Activated T-cell treated with anti-CD3 and anti-CD28 coated beads, Interleukin-2, amount 50 U/mL, for 72 hours (primary cell): Measurements from ENCODE around the gene DNAJC1. TPM values are rescaled to one million over a fixed set of nuclear protein-coding genes. Genes with fewer than 3 reads are reported as not detected.

Experiments
- ATAC-seq, 2 donors: fragments of 150-1000 bp; cut with Tn5 transposase; replicated peaks in 1 of 2; 2 replicates each; pipeline ENCODE4 v1.10.0; 2021; ENCODE audit warnings: moderate library complexity in 2 of 2, mild to moderate bottlenecking in 1 of 2
- DNase-seq, 2 donors: peaks; one replicate each; pipeline ENCODE4 v3.0.0; 2021 to 2022; ENCODE audit warnings: mixed read lengths in 1 of 2
- H3K27ac Mint-ChIP-seq: one replicate; pipeline ENCODE4 v1.8.0; 2022; ENCODE audit warnings: mild to moderate bottlenecking, moderate library complexity, mixed read lengths
- H3K27me3 Mint-ChIP-seq: one replicate; pipeline ENCODE4 v1.8.0; 2022; ENCODE audit warnings: low read depth, mixed read lengths
- H3K36me3 Mint-ChIP-seq, 2 donors: one replicate each; pipeline ENCODE4 v1.8.0; 2022; ENCODE audit warnings: mixed read lengths in 2 of 2, mild to moderate bottlenecking in 1 of 2; ENCODE audit not compliant: insufficient read depth in 2 of 2
- H3K4me1 Mint-ChIP-seq: one replicate; pipeline ENCODE4 v1.8.0; 2022; ENCODE audit warnings: low read depth, mixed read lengths
- H3K4me3 Mint-ChIP-seq, 2 donors: one replicate each; pipeline ENCODE4 v1.8.0; 2022; ENCODE audit warnings: mild to moderate bottlenecking in 2 of 2, mixed read lengths in 2 of 2, moderate library complexity in 2 of 2
- H3K9me3 Mint-ChIP-seq, 2 donors: one replicate each; pipeline ENCODE4 v1.8.0; 2022; ENCODE audit warnings: mixed read lengths in 2 of 2
- total RNA-seq, 2 donors: library from RNA; stranded (reverse); gene quantifications; one replicate each; pipeline ENCODE4 v1.2.3, GENCODE V29; 2022

DNAJC1 gene
- total RNA-seq, 2 donors from 2014 or later = 40.6 to 42.4 TPM

DNA sequence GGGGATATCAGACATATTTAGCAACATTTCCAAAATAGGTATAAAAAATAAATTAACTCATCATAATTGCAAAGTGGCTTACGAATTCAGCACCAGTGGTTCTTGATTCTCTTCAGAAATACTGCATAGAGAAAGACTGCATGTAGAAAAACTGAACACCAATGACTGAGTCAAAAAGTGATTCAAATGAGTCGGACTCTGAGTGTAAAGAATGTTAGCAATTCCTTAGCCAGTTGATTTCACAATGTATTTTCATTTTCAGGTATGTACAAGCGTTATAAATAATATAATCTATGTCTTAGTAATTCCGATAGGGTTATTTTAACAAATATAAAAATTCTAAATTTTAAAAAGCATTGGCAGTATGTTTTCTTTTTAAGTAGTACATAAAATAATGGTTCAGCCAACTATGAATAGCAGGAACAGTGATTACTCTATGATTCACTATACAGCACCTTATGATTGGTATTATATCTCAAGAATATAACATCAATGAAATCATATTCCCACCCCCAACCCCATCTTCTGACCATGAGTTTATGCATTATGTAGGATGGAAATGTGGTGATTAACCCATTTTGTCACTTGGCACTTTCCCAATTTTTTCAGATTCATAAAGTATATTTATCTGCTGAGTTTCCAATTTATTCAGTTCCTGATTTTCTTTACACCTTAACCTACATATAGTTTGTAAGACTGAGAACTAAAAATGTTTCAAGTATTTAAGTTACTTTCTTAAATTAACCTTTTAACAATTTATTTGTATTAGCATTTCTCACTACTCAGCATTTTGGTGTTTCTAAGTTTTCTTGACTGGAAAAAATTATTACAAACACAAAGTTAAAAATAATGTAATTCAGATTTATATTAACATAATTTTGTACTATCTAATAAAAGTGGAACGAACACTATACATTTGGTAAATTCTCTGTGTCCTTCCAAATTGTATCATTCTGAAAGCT lies 33.9 kb downstream of the DNAJC1 start:
- Mint-ChIP-seq H3K27ac (no peak overlapping the region), H3K9me3 (peaks cover 2 to 7% of the 10 kb centered on the region in 2 donors), H3K27me3 (no peaks in the 10 kb centered on the region), H3K4me3 (no peak overlapping the region), H3K4me1 (peaks cover 10% of the 10 kb centered on the region), H3K36me3 (peaks cover 5 to 9% of the 10 kb centered on the region in 2 donors)
- no peak for DNase-seq
- peak in 1 of 2 donors; percentile 42 for ATAC-seq

DNA sequence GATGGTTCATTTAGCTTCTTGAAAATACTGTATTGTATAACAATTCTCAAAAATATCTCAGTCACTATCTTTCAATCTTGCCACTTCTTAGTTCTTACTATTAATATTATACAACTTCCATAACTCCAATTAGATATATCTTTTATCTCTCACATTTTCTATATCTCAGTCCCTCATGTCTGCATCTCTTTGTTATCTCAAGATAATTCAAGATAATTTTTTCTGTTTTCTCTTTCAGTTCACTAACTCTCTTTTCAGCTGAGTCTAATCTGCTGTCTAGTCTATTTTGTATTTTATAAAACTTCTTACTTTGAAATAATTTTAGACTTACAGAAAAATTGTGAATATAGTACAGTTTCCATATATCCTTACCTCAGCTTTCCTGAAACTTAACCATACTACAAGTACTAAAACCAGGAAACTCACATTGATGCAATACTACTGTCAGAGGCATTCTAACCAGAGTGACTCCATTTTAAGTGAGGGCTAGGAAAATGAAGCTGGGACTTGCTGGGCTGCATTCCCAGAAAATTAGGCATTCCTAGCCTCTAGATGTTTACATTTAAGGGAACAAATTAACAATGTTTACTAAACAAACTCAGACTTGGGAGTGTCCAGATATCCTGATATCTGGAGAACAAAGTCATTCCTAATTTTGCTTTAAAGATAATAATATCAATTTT lies 38.4 kb downstream of the DNAJC1 start:
- peaks cover 10% of the 10 kb centered on the region for H3K4me1 Mint-ChIP-seq
- ATAC-seq (no peak), DNase-seq (no peak)
- H3K36me3 Mint-ChIP-seq = peaks cover 5 to 9% of the 10 kb centered on the region in 2 donors
- H3K9me3 Mint-ChIP-seq = peaks cover 2 to 7% of the 10 kb centered on the region in 2 donors
- H3K4me3 Mint-ChIP-seq = no peak overlapping the region
- no peaks in the 10 kb centered on the region for H3K27me3 Mint-ChIP-seq
- peak overlapping the region; percentile 65 for H3K27ac Mint-ChIP-seq

DNA sequence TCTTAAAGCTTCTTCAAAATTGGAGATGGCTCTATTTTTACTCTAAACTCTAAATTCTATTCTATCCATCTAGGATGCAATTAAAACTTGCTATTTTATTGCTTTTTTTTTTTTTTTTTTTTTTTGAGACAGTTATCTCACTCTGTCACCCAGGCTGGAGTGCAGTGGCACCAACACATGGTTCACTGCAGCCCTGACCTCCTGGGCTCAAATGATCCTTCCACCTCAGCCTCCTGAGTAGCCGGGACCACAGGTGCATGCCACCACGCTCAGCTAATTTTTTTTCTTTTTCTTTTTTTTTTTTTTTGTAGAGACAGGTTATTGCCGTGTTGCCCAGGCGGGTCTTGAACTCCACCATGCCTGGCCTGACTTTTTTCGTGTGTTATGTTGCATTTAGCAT lies 41.2 kb downstream of the DNAJC1 start:
- DNase-seq = no peak
- Mint-ChIP-seq H3K4me3 (no peak overlapping the region), H3K27ac (no peak overlapping the region), H3K27me3 (no peaks in the 10 kb centered on the region), H3K4me1 (peaks cover 13% of the 10 kb centered on the region), H3K36me3 (peaks cover 5 to 9% of the 10 kb centered on the region in 2 donors), H3K9me3 (peaks cover 2 to 7% of the 10 kb centered on the region in 2 donors)
- ATAC-seq = no peak

DNA sequence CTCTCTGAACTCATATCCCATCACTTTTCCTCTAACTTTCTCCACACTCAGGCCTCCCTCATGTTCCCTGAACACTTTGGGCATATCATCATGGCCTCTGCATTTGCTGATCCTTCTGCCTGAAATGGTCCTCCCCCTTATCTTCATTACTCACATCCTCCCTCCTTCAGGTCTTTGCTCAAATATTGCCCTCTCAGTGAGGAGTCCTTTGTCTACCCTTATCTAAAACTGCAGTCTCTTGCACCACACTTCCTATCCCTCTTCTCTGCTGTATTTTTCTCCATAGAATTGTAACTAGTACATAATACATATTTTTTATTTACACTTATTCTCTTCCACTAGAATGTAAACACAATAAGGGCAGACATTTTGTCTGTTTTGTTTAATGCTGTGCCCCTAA lies 41.7 kb downstream of the DNAJC1 start:
- Mint-ChIP-seq H3K27me3 (no peaks in the 10 kb centered on the region), H3K27ac (peak overlapping the region; percentile 1), H3K4me3 (no peak overlapping the region), H3K4me1 (peaks cover 13% of the 10 kb centered on the region), H3K36me3 (peaks cover 3 to 5% of the 10 kb centered on the region in 2 donors), H3K9me3 (peaks cover 2 to 7% of the 10 kb centered on the region in 2 donors)
- DNase-seq (no peak), ATAC-seq (no peak)

DNA sequence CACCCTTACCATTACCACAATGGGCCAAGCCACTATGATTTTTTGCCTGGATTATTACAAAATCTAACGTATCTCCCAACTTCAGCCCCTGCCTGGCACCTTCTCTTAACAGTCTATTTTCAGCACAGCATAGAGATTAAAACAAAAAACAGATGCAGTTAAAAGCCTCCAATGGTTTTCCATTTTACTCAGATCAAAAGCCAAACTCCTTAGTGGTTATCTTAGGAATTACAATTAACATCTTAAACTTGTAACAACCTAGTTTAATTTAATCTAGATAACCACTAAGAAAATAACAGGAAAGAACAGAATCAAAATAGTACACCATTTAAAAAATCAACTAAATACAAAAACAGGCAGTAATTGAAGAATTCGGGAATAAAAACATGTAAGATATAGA lies 43.5 kb downstream of the DNAJC1 start:
- ATAC-seq (no peak), DNase-seq (no peak)
- peaks cover 0 to 3% of the 10 kb centered on the region in 2 donors for H3K9me3 Mint-ChIP-seq
- H3K36me3 Mint-ChIP-seq = peaks cover under 1% of the 10 kb centered on the region in 2 donors
- no peak overlapping the region for H3K4me3 Mint-ChIP-seq
- H3K27me3 Mint-ChIP-seq = no peaks in the 10 kb centered on the region
- H3K27ac Mint-ChIP-seq = peak overlapping the region; percentile 61
- peaks cover 13% of the 10 kb centered on the region for H3K4me1 Mint-ChIP-seq

DNA sequence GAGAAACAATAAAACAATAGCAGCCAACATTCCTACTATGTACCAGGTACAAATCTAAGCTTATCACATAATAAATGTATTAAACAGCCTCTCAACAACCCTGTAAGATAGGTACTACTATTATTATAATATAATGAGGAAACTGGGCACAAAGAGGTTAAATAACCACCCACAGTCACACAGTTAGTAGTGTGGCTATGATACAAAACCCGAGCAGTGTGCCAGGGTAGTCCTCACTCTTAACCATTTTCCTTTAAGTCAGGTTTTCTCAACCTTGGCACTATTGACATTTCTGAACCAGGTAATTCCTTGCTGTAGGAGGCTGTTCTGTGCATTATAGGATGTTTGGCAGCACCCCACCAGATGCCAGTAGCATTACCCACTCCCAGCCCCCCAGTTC lies 48.8 kb downstream of the DNAJC1 start:
- ATAC-seq (no peak), DNase-seq (no peak)
- no peaks in the 10 kb centered on the region for H3K36me3 Mint-ChIP-seq
- H3K27me3 Mint-ChIP-seq = no peaks in the 10 kb centered on the region
- H3K27ac Mint-ChIP-seq = no peak overlapping the region
- H3K4me3 Mint-ChIP-seq = no peak overlapping the region
- peaks cover 11% of the 10 kb centered on the region for H3K4me1 Mint-ChIP-seq
- no peaks in the 10 kb centered on the region for H3K9me3 Mint-ChIP-seq

DNA sequence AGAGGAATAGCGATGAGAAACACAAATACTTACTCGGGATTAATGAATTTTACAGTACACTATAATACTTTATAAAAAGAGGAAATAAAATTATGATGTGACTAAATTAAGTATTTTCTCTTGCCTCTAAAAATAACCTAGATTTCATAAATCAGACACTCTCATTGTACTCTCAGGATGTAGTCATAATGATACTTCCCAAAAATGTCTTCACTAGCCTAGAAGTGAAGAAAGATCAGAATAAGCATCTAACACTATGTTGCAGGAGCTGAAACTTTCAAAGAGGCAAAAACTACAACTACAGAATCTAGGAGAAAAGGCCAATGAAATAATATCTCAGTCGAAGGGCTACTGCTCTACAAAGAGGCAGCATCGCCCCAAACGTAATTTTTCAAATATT lies 49.4 kb downstream of the DNAJC1 start:
- H3K36me3 Mint-ChIP-seq = no peaks in the 10 kb centered on the region
- H3K4me1 Mint-ChIP-seq = peaks cover 11% of the 10 kb centered on the region
- H3K27ac Mint-ChIP-seq = no peak overlapping the region
- no peaks in the 10 kb centered on the region for H3K9me3 Mint-ChIP-seq
- no peak for ATAC-seq
- H3K27me3 Mint-ChIP-seq = no peaks in the 10 kb centered on the region
- H3K4me3 Mint-ChIP-seq = no peak overlapping the region
- no peak for DNase-seq

DNA sequence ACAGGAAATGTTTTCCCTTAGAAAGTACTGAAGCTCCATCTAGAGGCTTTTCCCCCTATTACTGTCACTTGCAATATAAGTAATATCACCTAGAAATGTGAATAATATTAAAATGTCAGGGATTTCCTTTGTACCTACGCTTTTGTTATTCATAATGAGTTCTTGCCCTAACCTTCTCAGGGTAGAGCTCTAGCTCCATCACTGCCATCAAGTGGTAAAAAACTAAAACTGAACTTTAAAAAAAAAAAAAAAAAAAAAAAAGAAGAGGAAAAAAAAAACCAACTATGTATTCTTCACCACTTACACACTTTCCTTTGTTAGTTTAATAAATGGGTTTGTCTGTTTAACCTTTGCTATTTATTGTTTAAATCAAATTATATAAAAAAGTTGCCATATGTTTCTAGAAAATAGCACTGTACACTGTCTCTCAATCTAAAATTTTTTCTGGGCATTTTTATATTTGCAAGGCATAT lies 49.9 kb downstream of the DNAJC1 start:
- H3K27me3 Mint-ChIP-seq = no peaks in the 10 kb centered on the region
- peaks cover 11% of the 10 kb centered on the region for H3K4me1 Mint-ChIP-seq
- DNase-seq = no peak
- H3K9me3 Mint-ChIP-seq = no peaks in the 10 kb centered on the region
- no peak overlapping the region for H3K4me3 Mint-ChIP-seq
- H3K36me3 Mint-ChIP-seq = no peaks in the 10 kb centered on the region
- H3K27ac Mint-ChIP-seq = no peak overlapping the region
- peak; percentile 69 to 73 for ATAC-seq

DNA sequence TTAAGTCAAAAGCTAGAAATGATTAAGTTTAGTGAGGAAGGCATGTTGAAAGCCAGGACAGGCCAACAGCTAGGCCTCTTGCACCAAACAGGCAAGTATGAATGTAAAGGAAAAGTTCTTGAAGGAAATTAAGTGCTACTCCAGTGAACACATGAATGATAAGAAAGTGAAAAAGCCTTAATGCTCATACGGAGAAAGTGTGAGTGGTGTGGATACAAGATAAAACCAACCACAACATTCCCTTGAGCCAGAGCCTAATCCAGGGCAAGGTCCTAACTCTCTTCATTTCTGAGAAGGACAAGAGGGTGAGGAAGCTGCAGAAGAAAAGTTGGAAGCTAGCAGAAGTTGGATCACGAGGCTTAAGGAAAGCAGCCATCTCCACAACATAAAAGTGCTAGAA lies 53.0 kb downstream of the DNAJC1 start:
- H3K4me3 Mint-ChIP-seq = no peak overlapping the region
- no peaks in the 10 kb centered on the region for H3K36me3 Mint-ChIP-seq
- ATAC-seq = no peak
- no peak for DNase-seq
- no peaks in the 10 kb centered on the region for H3K9me3 Mint-ChIP-seq
- H3K4me1 Mint-ChIP-seq = peaks cover 11% of the 10 kb centered on the region
- H3K27ac Mint-ChIP-seq = no peak overlapping the region
- H3K27me3 Mint-ChIP-seq = no peaks in the 10 kb centered on the region

DNA sequence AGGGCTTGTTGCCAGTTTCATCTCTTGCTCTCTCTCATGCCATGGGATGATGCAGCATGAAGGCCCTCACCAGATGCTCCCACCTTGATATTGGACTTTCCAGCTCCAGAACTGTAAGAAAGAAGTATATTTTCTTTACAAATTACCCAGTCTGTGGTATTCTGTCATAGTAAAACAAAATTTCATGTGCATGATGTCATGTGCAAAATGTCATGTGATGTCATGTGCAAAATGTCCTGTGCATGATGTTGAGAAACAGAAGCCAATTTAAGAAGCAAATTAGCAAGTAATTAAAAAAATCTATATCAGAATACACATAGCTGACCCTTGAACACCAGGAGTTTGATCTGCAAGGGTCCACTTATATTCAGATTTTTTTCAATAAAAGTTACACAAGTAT lies 56.6 kb downstream of the DNAJC1 start:
- no peaks in the 10 kb centered on the region for H3K27me3 Mint-ChIP-seq
- no peak for ATAC-seq

DNA sequence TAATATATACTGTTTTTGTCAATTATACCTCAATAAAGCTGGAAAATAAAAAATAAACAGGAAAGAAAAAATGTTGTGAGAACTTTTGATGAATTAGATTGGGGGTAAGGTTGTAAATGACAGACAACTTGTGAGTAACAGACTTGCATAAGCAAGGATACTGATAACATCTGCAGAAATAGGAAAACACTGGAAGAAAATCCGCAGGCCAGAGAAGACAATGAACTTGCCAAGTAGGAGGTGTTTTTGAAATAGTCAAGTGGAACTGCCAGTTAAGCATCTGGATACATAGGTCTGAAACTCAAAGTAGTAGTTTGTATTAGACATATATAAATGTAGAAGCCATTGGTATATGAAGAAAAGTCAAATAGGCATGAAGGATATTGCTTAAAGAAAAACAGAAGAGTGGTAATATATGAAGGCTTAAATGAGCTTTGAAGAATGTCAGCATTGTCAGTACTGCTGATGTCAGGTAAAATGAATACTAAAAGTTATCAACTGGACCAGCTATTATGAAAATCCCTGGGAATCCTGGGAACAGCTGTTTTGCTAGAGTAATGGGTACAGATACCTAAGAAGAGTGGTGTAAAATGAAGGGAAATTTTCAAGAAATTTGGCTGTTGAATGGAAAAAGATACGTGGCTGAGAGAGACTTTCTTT lies 58.7 kb downstream of the DNAJC1 start:
- no peak overlapping the region for H3K27ac Mint-ChIP-seq

More for the DNA sequence above, 56.6 kb downstream of the DNAJC1 start:
- DNase-seq = no peak
- Mint-ChIP-seq H3K9me3 (no peaks in the 10 kb centered on the region), H3K4me1 (peaks cover 6% of the 10 kb centered on the region), H3K4me3 (no peak overlapping the region), H3K36me3 (no peaks in the 10 kb centered on the region), H3K27ac (no peak overlapping the region)

DNA sequence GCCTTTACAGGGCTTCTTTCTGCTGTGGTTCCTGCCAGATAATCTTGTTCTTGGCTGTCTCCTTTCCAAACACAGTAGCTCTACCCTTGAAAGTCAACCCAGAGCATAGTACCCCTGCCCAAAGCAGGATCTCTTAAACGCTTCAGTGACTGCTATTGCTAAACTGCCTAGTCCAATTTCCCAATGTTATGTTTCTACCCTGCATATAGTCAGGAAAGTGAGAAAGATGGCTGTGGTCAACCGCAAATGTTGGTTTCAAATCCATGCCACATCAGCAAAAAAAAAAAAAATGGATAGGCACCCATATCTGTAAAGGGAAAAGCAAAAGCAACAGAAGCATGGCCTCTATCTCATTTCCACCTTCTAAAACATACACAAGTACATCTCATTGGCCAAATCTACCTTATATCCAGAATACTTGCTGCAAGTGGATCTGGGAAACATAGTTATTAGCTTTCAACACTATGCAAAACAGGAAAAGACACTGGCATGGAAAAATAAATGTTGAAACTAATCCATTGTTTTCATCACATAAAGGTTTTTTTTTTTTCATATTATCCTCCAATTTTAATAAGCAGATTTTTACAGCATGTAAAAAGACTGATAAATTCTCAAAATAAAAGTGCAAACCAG lies 59.8 kb downstream of the DNAJC1 start:
- H3K4me1 Mint-ChIP-seq = no peaks in the 10 kb centered on the region
- no peaks in the 10 kb centered on the region for H3K36me3 Mint-ChIP-seq
- no peaks in the 10 kb centered on the region for H3K9me3 Mint-ChIP-seq
- no peak overlapping the region for H3K4me3 Mint-ChIP-seq
- H3K27ac Mint-ChIP-seq = peak overlapping the region; percentile 20
- DNase-seq (no peak), ATAC-seq (no peak)
- H3K27me3 Mint-ChIP-seq = no peaks in the 10 kb centered on the region

More for the DNA sequence above, 58.7 kb downstream of the DNAJC1 start:
- ATAC-seq (no peak), DNase-seq (no peak)
- Mint-ChIP-seq H3K9me3 (no peaks in the 10 kb centered on the region), H3K4me1 (no peaks in the 10 kb centered on the region), H3K36me3 (no peaks in the 10 kb centered on the region), H3K27me3 (no peaks in the 10 kb centered on the region), H3K4me3 (no peak overlapping the region)
